Upper lobe of left lung (tissue), 6 donors: Measurements from ENCODE around the gene STK39. TPM values are rescaled to one million over a fixed set of nuclear protein-coding genes. Genes with fewer than 3 reads are reported as not detected.

ENCODE experiments used
- ATAC-seq, 2 donors: fragments of 200-7000 bp; cut with Tn5 transposase; one replicate each; pipeline ENCODE4 v1.9.1; 2022; ENCODE audit warnings: mild to moderate bottlenecking in 2 of 2, moderate library complexity in 2 of 2; ENCODE audit not compliant: low FRiP score in 2 of 2
- DNase-seq, 2 donors: peaks; one replicate each; pipeline ENCODE4 v3.0.0-alpha.2; 2019 to 2020
- H3K27ac ChIP-seq, 4 donors: fragments of 200-600 bp; sonication (generic); one replicate each; pipeline ENCODE4 v1.5.1; 2016 to 2019
- H3K27me3 ChIP-seq, 4 donors: fragments of 200-600 bp; sonication (generic); one replicate each; pipeline ENCODE4 v1.5.1; 2017 to 2019
- H3K36me3 ChIP-seq, 4 donors: fragments of 200-600 bp; sonication (generic); one replicate each; pipeline ENCODE4 v1.5.1; 2016 to 2019
- H3K4me1 ChIP-seq, 4 donors: fragments of 200-600 bp; sonication (generic); one replicate each; pipeline ENCODE4 v1.5.1; 2018 to 2019
- H3K4me3 ChIP-seq, 4 donors: fragments of 200-600 bp; sonication (generic); one replicate each; pipeline ENCODE4 v1.5.1; 2017 to 2019; ENCODE audit warnings: mild to moderate bottlenecking in 2 of 4, moderate library complexity in 1 of 4
- H3K9me3 ChIP-seq, 4 donors: fragments of 200-600 bp; sonication (generic); one replicate each; pipeline ENCODE4 v1.5.1; 2018 to 2019
- CTCF ChIP-seq, 6 experiments: fragments of 450-650 bp in 4 of 6; fragments of 200-600 bp in 2 of 6; sonication (generic) in 2 of 6; IDR thresholded peaks; one replicate each; pipeline ENCODE4 v1.5.1; 2016 to 2019; ENCODE audit warnings: antibody characterized with exemption in 6 of 6
- EP300 ChIP-seq, 4 donors: sonication (generic); formaldehyde crosslinking; IDR thresholded peaks; one replicate each; pipeline ENCODE4 v1.5.1; 2017; ENCODE audit warnings: antibody characterized with exemption in 4 of 4, control low read depth in 2 of 4
- POLR2A ChIP-seq, 4 donors: fragments of 450-650 bp; IDR thresholded peaks; one replicate each; pipeline ENCODE4 v1.5.1; 2016 to 2017; ENCODE audit warnings: antibody characterized with exemption in 4 of 4, mild to moderate bottlenecking in 2 of 4
- POLR2AphosphoS5 ChIP-seq, 2 donors: sonication (generic); formaldehyde crosslinking; IDR thresholded peaks; one replicate each; pipeline ENCODE4 v1.5.1; 2017; ENCODE audit warnings: antibody characterized with exemption in 2 of 2
- WGBS, 2 donors: methylation state at CpG; one replicate each; pipeline ENCODE4 v1.1.5; 2017 to 2018; 5-methylcytosine and 5-hydroxymethylcytosine counted together
- total RNA-seq, 6 donors: library from RNA; depleted of rRNA in 4 of 6; stranded (reverse); fragments of >200 nt in 4 of 6; gene quantifications; one replicate each; pipeline versions ENCODE4 v1.1.0 to v1.2.1, GENCODE V29; 2016 to 2021
- donor health status: DM: no; HTN: no; CAD: no; lungs with moderate emphysema.
- donor health status: DM: no; HTN: yes; CAD: no; lungs with severe emphysema.

STK39 gene
- total RNA-seq, 6 donors from 2014 or later: 7.9 to 18.8 (median 12.1) TPM

GRCh38 chr2:168166902-168167510 is 80.4 kb downstream of the STK39 start:
- 85% methylated on average over 7 of the region's 7 CpGs for whole genome bisulfite sequencing, 2 donors
- Histone ChIP-seq H3K4me3 (no peak overlapping the region), H3K27ac (no peak overlapping the region), H3K27me3 (no peaks in the 10 kb centered on the region), H3K9me3 (no peaks in the 10 kb centered on the region), H3K36me3 (no peaks in the 10 kb centered on the region), H3K4me1 (no peaks in the 10 kb centered on the region)
- ATAC-seq (no peak), DNase-seq (no peak)
- TF ChIP-seq POLR2A (IDR thresholded peaks at IDR 0.05) (no peak), EP300 (IDR thresholded peaks at IDR 0.05) (no peak), POLR2AphosphoS5 (IDR thresholded peaks at IDR 0.05) (no peak), CTCF (IDR thresholded peaks at IDR 0.05) (no peak)

- TF ChIP-seq EP300 (IDR thresholded peaks at IDR 0.05): no peak
- TF ChIP-seq CTCF (IDR thresholded peaks at IDR 0.05): no peak
- no peak for TF ChIP-seq POLR2AphosphoS5 (IDR thresholded peaks at IDR 0.05)
- no peak for TF ChIP-seq POLR2A (IDR thresholded peaks at IDR 0.05)
- no peak for DNase-seq
- WGBS, 2 donors: 83 to 89% methylated on average over 3 of the region's 3 CpGs
- Histone ChIP-seq H3K9me3 (no peaks in the 10 kb centered on the region), H3K36me3 (no peaks in the 10 kb centered on the region), H3K4me3 (no peak overlapping the region), H3K27me3 (no peaks in the 10 kb centered on the region), H3K27ac (no peak overlapping the region), H3K4me1 (no peaks in the 10 kb centered on the region)
- no peak for ATAC-seq
These were observed 81.2 kb downstream of the STK39 start for GRCh38 chr2:168165985-168166901.

- 79 to 86% methylated on average over 3 of the region's 3 CpGs for whole genome bisulfite sequencing, 2 donors
- DNase-seq: no peak
- Histone ChIP-seq H3K9me3 (no peaks in the 10 kb centered on the region), H3K4me1 (no peaks in the 10 kb centered on the region), H3K27ac (no peak overlapping the region), H3K27me3 (no peaks in the 10 kb centered on the region), H3K36me3 (no peaks in the 10 kb centered on the region), H3K4me3 (no peak overlapping the region)
- no peak for TF ChIP-seq CTCF (IDR thresholded peaks at IDR 0.05)
- peak in 1 of 2 donors; percentile 81 for ATAC-seq
These were observed 82.0 kb downstream of the STK39 start for GRCh38 chr2:168165397-168165796.

- Histone ChIP-seq H3K9me3 (no peaks in the 10 kb centered on the region), H3K4me3 (no peak overlapping the region), H3K27ac (no peak overlapping the region), H3K4me1 (no peaks in the 10 kb centered on the region), H3K27me3 (no peaks in the 10 kb centered on the region), H3K36me3 (no peaks in the 10 kb centered on the region)
- WGBS, 2 donors: 67 to 85% methylated on average over 7 of the region's 7 CpGs
- TF ChIP-seq POLR2AphosphoS5 (IDR thresholded peaks at IDR 0.05) (no peak), EP300 (IDR thresholded peaks at IDR 0.05) (no peak), POLR2A (IDR thresholded peaks at IDR 0.05) (no peak), CTCF (IDR thresholded peaks at IDR 0.05) (no peak)
- no peak for DNase-seq
- no peak for ATAC-seq
These were observed 86.5 kb downstream of the STK39 start for GRCh38 chr2:168160897-168161296.
